ENCODE data around the gene PPP1R15A.
"Not testable (repeated sequence)": the region's sequence is repeated elsewhere in the genome, so short reads cannot be mapped to it uniquely, and the experiment has no call there.

DNA sequence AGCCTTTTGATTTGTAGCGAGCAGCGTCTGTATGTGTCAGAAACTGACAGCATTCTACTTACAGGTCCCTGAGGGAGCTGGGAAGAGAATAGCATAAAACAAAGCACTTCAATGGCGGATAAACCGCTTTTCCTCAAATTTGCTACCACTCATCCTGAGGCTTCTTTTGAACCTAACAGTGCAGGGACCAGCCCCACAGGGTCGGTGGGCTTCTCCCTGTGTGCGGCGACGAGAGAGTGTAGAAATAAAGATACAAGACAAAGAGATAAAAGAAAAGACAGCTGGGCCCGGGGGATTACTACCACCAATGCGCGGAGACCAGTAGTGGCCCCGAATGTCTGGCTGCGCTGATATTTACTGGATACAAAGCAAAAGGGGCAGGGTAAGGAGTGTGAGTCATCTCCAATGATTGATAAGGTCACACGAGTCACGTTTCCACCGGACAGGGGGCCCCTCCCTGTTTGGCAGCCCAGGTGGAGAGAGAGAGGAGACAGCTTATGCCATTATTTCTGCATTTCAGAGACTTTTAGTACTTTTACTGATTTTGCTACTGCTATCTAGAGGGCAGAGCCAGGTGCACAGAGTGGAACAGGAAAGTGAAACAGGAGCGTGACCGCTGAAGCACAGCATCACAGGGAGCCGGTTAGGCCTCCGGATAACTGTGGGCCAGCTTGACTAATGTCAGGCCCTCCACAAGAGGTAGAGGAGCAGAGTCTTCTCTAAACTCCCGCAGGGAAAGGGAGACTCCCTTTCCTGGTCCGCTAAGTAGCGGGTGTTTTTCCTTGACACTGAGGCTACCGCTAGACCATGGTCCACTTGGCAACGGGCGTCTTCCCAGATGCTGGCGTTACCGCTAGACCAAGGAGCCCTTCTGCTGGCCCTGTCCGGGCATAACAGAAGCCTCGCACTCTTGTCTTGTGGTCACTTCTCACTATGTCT, 4.1 kb downstream of the PPP1R15A start:
- not testable (repeated sequence) for TF ChIP-seq EZH2 (IDR thresholded peaks at IDR 0.05; ENCODE audit: insufficient read depth, poor library complexity, severe bottlenecking); EZH2phosphoT487 (IDR thresholded peaks at IDR 0.05; ENCODE audit: insufficient read depth, low read depth)

Data from GM23248 (cell line).